H1 (cell line): Measurements from ENCODE around the gene CMTM5. TPM values are rescaled to one million over a fixed set of nuclear protein-coding genes. Genes with fewer than 3 reads are reported as not detected.

ENCODE experiments used
- ASH2L ChIP-seq: fragments of 200-600, 300-600 bp; sonication (generic); IDR thresholded peaks from one replicate; pipeline ENCODE4 v1.7.1; 2017; ENCODE audit warnings: low read length
- BACH1 ChIP-seq: IDR thresholded peaks from 2 replicates; pipeline ENCODE4 v1.6.1; 2012; ENCODE audit warnings: low read length, improper control_type of control experiment
- BCL11A ChIP-seq, 2 experiments: IDR thresholded peaks; one replicate each; pipeline ENCODE4 v1.6.1; 2011; ENCODE audit warnings: low read depth in 2 of 2, low read length in 2 of 2, mild to moderate bottlenecking in 2 of 2
- CHD7 ChIP-seq: fragments of 300-600 bp; sonication (generic); IDR thresholded peaks from 2 replicates; pipeline ENCODE4 v1.7.1; 2012; ENCODE audit warnings: low read length, moderate library complexity, mild to moderate bottlenecking, inconsistent platforms; ENCODE audit not compliant: insufficient replicate concordance
- EZH2 ChIP-seq: fragments of 200-600 bp; sonication (generic); IDR thresholded peaks from 2 replicates; pipeline ENCODE4 v1.7.1; 2012; ENCODE audit warnings: low read depth, mild to moderate bottlenecking, moderate library complexity, low read length, inconsistent platforms; ENCODE audit not compliant: severe bottlenecking
- KDM5A ChIP-seq: fragments of 200-600 bp; IDR thresholded peaks from 2 replicates; pipeline ENCODE4 v1.7.1; 2012; ENCODE audit warnings: mild to moderate bottlenecking, low read length, inconsistent platforms, mixed read lengths
- RAD21 ChIP-seq, 2 experiments: IDR thresholded peaks in 1 of 2; conservative IDR thresholded peaks in 1 of 2; 2 replicates each; pipeline ENCODE4 v1.6.1; 2011; ENCODE audit warnings: low read depth in 2 of 2, low read length in 2 of 2, improper control_type of control experiment in 1 of 2, inconsistent platforms in 1 of 2, mild to moderate bottlenecking in 1 of 2, moderate library complexity in 1 of 2
- TAF7 ChIP-seq: optimal IDR thresholded peaks from 2 replicates; pipeline ENCODE3; 2011; ENCODE audit warnings: low read depth, mild to moderate bottlenecking, inconsistent platforms, low read length, moderate library complexity, borderline replicate concordance
- polyA plus RNA-seq, 7 experiments: library from polyadenylated mRNA; depleted of rRNA in 3 of 7; stranded (reverse) in 5 of 7; unstranded in 2 of 7; fragments of >200 nt in 5 of 7; fragments of 200-250 nt in 2 of 7; gene quantifications; 1 replicate in 5 of 7; 2 replicates in 1 of 7; 4 replicates in 1 of 7; pipeline versions ENCODE4 v1.2.1 to v1.2.3, GENCODE V29; 2011 to 2013; ENCODE audit warnings: missing spikeins in 2 of 7, mixed read lengths in 2 of 7
- total RNA-seq: library from RNA; stranded (reverse); fragmentation: NEBNext Ultra II Directional; extraction: Animal tissue kit (Norgen Biotek cat#: 25700); gene quantifications from 2 replicates; pipeline ENCODE4 v1.2.1, GENCODE V29; 2021
- TF ChIP-seq, protein P1 (sequence below): IDR thresholded peaks from 2 replicates; pipeline ENCODE4 v1.6.1; 2012; ENCODE audit warnings: inconsistent platforms

The CMTM5 gene
- total and polyA plus RNA-seq, 2 of the 8 experiments (the other 6 are each of a cell fraction or from before 2014, with no cell fraction given): 2.1 TPM; not detected in 1

- TF ChIP-seq CHD7 (no peak), BCL11A (IDR thresholded peaks at IDR 0.05; ENCODE audit: low read depth in 2 of 2, low read length in 2 of 2) (no peak), ASH2L (no peak), BACH1 (no peak), RAD21 (IDR thresholded peaks at IDR 0.05 in 1 of 2, conservative IDR thresholded peaks at IDR 0.05 in 1 of 2; ENCODE audit: low read depth in 2 of 2, low read length in 2 of 2) (no peak), EZH2 (no peak), KDM5A (no peak), TAF7 (no peak)
- TF ChIP-seq, protein P1, sequence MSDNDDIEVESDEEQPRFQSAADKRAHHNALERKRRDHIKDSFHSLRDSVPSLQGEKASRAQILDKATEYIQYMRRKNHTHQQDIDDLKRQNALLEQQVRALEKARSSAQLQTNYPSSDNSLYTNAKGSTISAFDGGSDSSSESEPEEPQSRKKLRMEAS: no peak
These were observed 46.8 kb downstream of the CMTM5 start (continued) for GRCh38 chr14:23423657-23424056.
